ENCODE results near the gene PTH1R.

- TF ChIP-seq SUZ12 (IDR thresholded peaks at IDR 0.05): no peak
- no peak for TF ChIP-seq CTBP1 (IDR thresholded peaks at IDR 0.05; ENCODE audit: borderline replicate concordance)
- TF ChIP-seq LEF1 (IDR thresholded peaks at IDR 0.05; ENCODE audit: borderline replicate concordance): no peak
- no peak for TF ChIP-seq FOXM1 (IDR thresholded peaks at IDR 0.05; ENCODE audit: borderline replicate concordance)
- TF ChIP-seq NFRKB (IDR thresholded peaks at IDR 0.05): no peak
- no peak for TF ChIP-seq ELF4 (IDR thresholded peaks at IDR 0.05)
- TF ChIP-seq FOXK2 (IDR thresholded peaks at IDR 0.05): no peak
- TF ChIP-seq HDGF (IDR thresholded peaks at IDR 0.05; ENCODE audit: borderline replicate concordance): no peak
Observed at GRCh38 chr3:46881596-46882376, 4.3 kb downstream of the PTH1R start.
